ENCODE results near the gene NIM1K.

The NIM1K gene

DNA sequence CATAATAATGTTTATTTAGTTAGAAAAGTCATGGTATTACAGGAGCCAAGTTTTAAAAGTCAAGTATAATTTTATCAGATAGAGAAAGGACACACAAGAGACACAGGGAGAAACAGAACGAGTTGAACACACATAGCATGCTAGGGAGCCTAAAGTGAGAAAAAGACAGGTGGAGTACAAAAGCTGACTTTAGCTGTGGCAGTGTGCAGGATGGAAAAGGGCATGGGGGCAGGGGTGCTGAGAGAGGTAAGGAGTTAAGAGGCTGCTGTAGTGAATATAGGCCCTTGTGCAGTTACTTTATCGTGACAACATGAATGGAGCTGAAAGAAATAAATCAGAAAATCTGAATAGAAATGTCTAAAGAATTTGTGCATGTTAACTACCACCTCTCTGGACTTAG is 103.2 kb downstream of the NIM1K start:
- H3K4me3 ChIP-seq (ENCODE audit: low read depth, low read length) = no peak overlapping the region
- DNase-seq = no peak
- H3K4me1 ChIP-seq = peaks cover 8% of the 10 kb centered on the region
- H3K27me3 ChIP-seq = no peaks in the 10 kb centered on the region
- no peaks in the 10 kb centered on the region for H3K9me3 ChIP-seq
- TF ChIP-seq CTCF (IDR thresholded peaks at IDR 0.05; ENCODE audit: low read depth, low read length) = no peak
- H3K36me3 ChIP-seq = peaks cover 78% of the 10 kb centered on the region

GRCh38 chr5:43296835-43297234 is 104.8 kb downstream of the NIM1K start:
- peaks cover 71% of the 10 kb centered on the region for H3K36me3 ChIP-seq

DNA sequence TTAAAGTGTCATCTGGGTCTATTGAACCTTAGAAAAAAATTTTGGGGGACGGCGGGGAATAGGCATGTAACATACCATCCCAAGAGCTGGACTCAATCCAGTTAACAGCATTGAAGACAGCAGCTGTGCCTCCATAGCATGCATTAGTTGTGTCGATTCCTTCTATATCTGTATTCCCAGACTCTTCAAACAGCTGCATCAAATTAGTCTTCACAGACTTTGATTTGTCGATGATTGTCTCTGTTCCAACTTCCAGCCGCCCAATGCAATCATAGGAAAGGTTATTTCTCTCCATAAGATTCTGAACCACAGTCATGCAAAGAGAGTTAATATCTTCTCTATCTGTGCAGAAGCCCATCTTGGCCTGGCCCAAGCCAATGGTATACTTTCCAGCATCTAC is 106.4 kb downstream of the NIM1K start:
- DNase-seq = peak; percentile 26
- Histone ChIP-seq H3K4me3 (ENCODE audit: low read depth, low read length) (no peak overlapping the region), H3K27me3 (no peaks in the 10 kb centered on the region), H3K9me3 (no peaks in the 10 kb centered on the region), H3K4me1 (peaks cover 24% of the 10 kb centered on the region), H3K36me3 (peaks cover 59% of the 10 kb centered on the region)
- no peak for TF ChIP-seq CTCF (IDR thresholded peaks at IDR 0.05; ENCODE audit: low read depth, low read length)

More at GRCh38 chr5:43296835-43297234, 104.8 kb downstream of the NIM1K start:
- TF ChIP-seq CTCF (IDR thresholded peaks at IDR 0.05; ENCODE audit: low read depth, low read length) = no peak
- Histone ChIP-seq H3K4me3 (ENCODE audit: low read depth, low read length) (no peak overlapping the region), H3K27me3 (no peaks in the 10 kb centered on the region), H3K4me1 (peaks cover 11% of the 10 kb centered on the region), H3K9me3 (no peaks in the 10 kb centered on the region)
- no peak for DNase-seq

DNA sequence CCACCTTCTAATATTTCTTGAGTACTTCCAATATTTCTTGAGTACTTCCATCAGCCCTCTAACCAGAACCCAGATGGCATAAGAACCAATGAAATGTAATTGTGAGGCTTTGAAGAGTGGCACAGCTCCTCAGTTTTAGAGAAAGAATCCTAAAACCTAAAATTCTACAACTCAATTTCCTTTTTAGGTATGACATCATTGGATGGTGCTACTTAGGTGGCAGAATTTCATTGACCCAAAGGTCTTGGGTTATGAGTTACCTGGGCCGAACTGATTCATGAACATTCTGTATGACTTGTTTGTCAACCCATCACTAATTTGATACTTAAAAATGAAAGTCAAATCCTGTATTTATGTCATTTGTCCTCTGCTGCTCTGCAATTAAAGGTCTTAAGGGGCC is 108.1 kb downstream of the NIM1K start:
- H3K36me3 ChIP-seq = peaks cover 47% of the 10 kb centered on the region
- no peak for TF ChIP-seq CTCF (IDR thresholded peaks at IDR 0.05; ENCODE audit: low read depth, low read length)
- no peak for DNase-seq
- no peaks in the 10 kb centered on the region for H3K27me3 ChIP-seq
- peaks cover 24% of the 10 kb centered on the region for H3K4me1 ChIP-seq
- no peaks in the 10 kb centered on the region for H3K9me3 ChIP-seq
- H3K4me3 ChIP-seq (ENCODE audit: low read depth, low read length) = no peak overlapping the region

- H3K4me1 ChIP-seq = peaks cover 27% of the 10 kb centered on the region
- no peaks in the 10 kb centered on the region for H3K9me3 ChIP-seq
- H3K27me3 ChIP-seq = no peaks in the 10 kb centered on the region
- H3K36me3 ChIP-seq = peaks cover 34% of the 10 kb centered on the region
- no peak for TF ChIP-seq CTCF (IDR thresholded peaks at IDR 0.05; ENCODE audit: low read depth, low read length)
- no peak for DNase-seq
- no peak overlapping the region for H3K4me3 ChIP-seq (ENCODE audit: low read depth, low read length)
Observed at GRCh38 chr5:43301653-43302091, 109.6 kb downstream of the NIM1K start.

DNA sequence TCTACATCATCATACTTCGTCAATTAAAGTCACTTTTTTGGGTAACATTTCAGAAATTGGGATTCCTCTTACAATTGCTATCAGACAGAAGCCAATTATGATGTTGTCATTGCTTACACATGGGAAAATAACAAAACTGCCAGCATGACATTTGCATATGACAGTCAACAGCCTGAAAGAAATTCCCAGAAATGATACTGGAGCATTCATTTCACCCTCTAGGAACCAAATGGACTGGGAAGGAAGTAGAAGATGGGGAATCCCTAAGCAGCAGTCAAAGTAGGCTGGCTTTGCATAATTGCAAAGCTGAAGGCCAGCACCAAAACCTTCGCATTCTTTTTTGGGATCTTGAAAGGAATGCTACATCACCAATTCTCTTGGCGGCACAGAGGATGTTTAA is 110.5 kb downstream of the NIM1K start:
- TF ChIP-seq CTCF (IDR thresholded peaks at IDR 0.05; ENCODE audit: low read depth, low read length) = no peak
- DNase-seq = no peak
- H3K9me3 ChIP-seq = no peaks in the 10 kb centered on the region
- H3K4me1 ChIP-seq = peaks cover 32% of the 10 kb centered on the region
- no peak overlapping the region for H3K4me3 ChIP-seq (ENCODE audit: low read depth, low read length)
- no peaks in the 10 kb centered on the region for H3K27me3 ChIP-seq
- peaks cover 26% of the 10 kb centered on the region for H3K36me3 ChIP-seq
